ENCODE results near the gene RBM47.
"Not testable (repeated sequence)": the region's sequence is repeated elsewhere in the genome, so short reads cannot be mapped to it uniquely, and the experiment has no call there.

RBM47 gene

GRCh38 chr4:40562208-40562607 lies 67.5 kb downstream of the RBM47 start:
- no peak for DNase-seq (ENCODE audit: low spot score)

GRCh38 chr4:40561543-40562177 lies 68.0 kb downstream of the RBM47 start:
- not testable (repeated sequence) for DNase-seq (ENCODE audit: low spot score)

GRCh38 chr4:40559585-40560465 lies 69.8 kb downstream of the RBM47 start:
- no peak for DNase-seq (ENCODE audit: low spot score)

- no peak for DNase-seq (ENCODE audit: low spot score)
Measured at GRCh38 chr4:40557736-40558135, 71.9 kb downstream of the RBM47 start.

GRCh38 chr4:40555176-40555900 lies 74.3 kb downstream of the RBM47 start:
- DNase-seq (ENCODE audit: low spot score): no peak

- DNase-seq (ENCODE audit: low spot score): not testable (repeated sequence)
Measured at GRCh38 chr4:40554641-40555040, 75.0 kb downstream of the RBM47 start.

GRCh38 chr4:40553995-40554394 lies 75.7 kb downstream of the RBM47 start:
- no peak for DNase-seq (ENCODE audit: low spot score)

GRCh38 chr4:40552536-40552935 lies 77.1 kb downstream of the RBM47 start:
- no peak for DNase-seq (ENCODE audit: low spot score)

GRCh38 chr4:40551568-40552136 lies 78.0 kb downstream of the RBM47 start:
- not testable (repeated sequence) for DNase-seq (ENCODE audit: low spot score)

- DNase-seq (ENCODE audit: low spot score): no peak
Measured at GRCh38 chr4:40550948-40551462, 78.7 kb downstream of the RBM47 start.

GRCh38 chr4:40550196-40550595 lies 79.5 kb downstream of the RBM47 start:
- no peak for DNase-seq (ENCODE audit: low spot score)

- no peak for DNase-seq (ENCODE audit: low spot score)
Measured at GRCh38 chr4:40548256-40548655, 81.4 kb downstream of the RBM47 start.

- DNase-seq (ENCODE audit: low spot score): no peak
Measured at GRCh38 chr4:40547789-40548132, 81.9 kb downstream of the RBM47 start.

- DNase-seq (ENCODE audit: low spot score): no peak
Measured at GRCh38 chr4:40546969-40547788, 82.5 kb downstream of the RBM47 start.

- DNase-seq (ENCODE audit: low spot score): no peak
Measured at GRCh38 chr4:40546506-40546905, 83.2 kb downstream of the RBM47 start.

- not testable (repeated sequence) for DNase-seq (ENCODE audit: low spot score)
Measured at GRCh38 chr4:40545487-40545886, 84.2 kb downstream of the RBM47 start.

GRCh38 chr4:40544221-40544620 lies 85.4 kb downstream of the RBM47 start:
- no peak for DNase-seq (ENCODE audit: low spot score)

GRCh38 chr4:40540800-40541199 lies 88.9 kb downstream of the RBM47 start:
- no peak for DNase-seq (ENCODE audit: low spot score)

- no peak for DNase-seq (ENCODE audit: low spot score)
Measured at GRCh38 chr4:40536032-40536431, 93.6 kb downstream of the RBM47 start.

- DNase-seq (ENCODE audit: low spot score): no peak
Measured at GRCh38 chr4:40531636-40532023, 98.0 kb downstream of the RBM47 start.

GRCh38 chr4:40530961-40531635 lies 98.6 kb downstream of the RBM47 start:
- DNase-seq (ENCODE audit: low spot score): no peak

All from putamen (tissue), 1 donor.